K562 (cell line): ENCODE measurements around the gene TMEM154. TPM values are rescaled to one million over a fixed set of nuclear protein-coding genes. Genes with fewer than 3 reads are reported as not detected.

Experiments
- ATAC-seq: fragments of 200-7000 bp; cut with Tn5 transposase; 3 replicates; pipeline ENCODE4 v1.9.1; 2020; ENCODE audit warnings: moderate library complexity
- BruUV-seq: library from RNA; stranded (reverse); fragments of 400-500 nt; replicated peaks from 2 replicates; lab custom pipeline; 2021; lab: Mats Ljungman, UMichigan
- CTCF ChIA-PET: fragments of 300-600 bp; formaldehyde crosslinking; extraction: SDS; loops from one replicate; lab custom pipeline; 2021; ENCODE audit warnings: low intra/inter-chr PET ratio; lab: Yijun Ruan, JAX
- POLR2A ChIA-PET: fragments of 300-600, 350-650 bp; sonication (Branson Sonifier 250); formaldehyde crosslinking; extraction: SDS; loops from one replicate; lab custom pipeline; 2021; ENCODE audit warnings: antibody characterized with exemption, inconsistent platforms; lab: Yijun Ruan, JAX
- DNase-seq, 4 experiments: peaks; one replicate each; pipeline versions ENCODE4 v3.0.0 to v3.0.0-alpha.2; 2011 to 2018; ENCODE audit warnings: low spot score in 3 of 4, mixed read lengths in 3 of 4; ENCODE audit errors: extremely low read depth in 1 of 4
- FAIRE-seq: peaks from 2 replicates; lab custom pipeline; 2011; peaks lifted over from hg19 to GRCh38; lab: Jason Lieb, UNC
- H2AFZ ChIP-seq: 2 replicates; pipeline ENCODE4 v1.6.0; 2011; ENCODE audit warnings: low read depth, low read length, control low read depth, inconsistent platforms
- H3K27ac ChIP-seq: fragments of 200-600 bp; 3 replicates; pipeline ENCODE4 v1.8.0; 2011; ENCODE audit warnings: low read depth, mild to moderate bottlenecking, control low read depth, inconsistent platforms, low read length, moderate library complexity, mixed read lengths; ENCODE audit errors: extremely low read depth
- H3K27me3 ChIP-seq, 2 experiments: fragments of 300-600 bp in 1 of 2; 2 replicates in 1 of 2; 3 replicates in 1 of 2; pipeline versions ENCODE4 v1.6.0 to v1.8.0; 2011; ENCODE audit warnings: inconsistent platforms in 2 of 2, low read length in 2 of 2, mild to moderate bottlenecking in 1 of 2, mixed read lengths in 1 of 2, moderate library complexity in 1 of 2; ENCODE audit not compliant: control insufficient read depth in 2 of 2, insufficient read depth in 2 of 2
- H3K36me3 ChIP-seq: fragments of 300-600 bp; 3 replicates; pipeline ENCODE4 v1.8.0; 2011; ENCODE audit warnings: mild to moderate bottlenecking, low read length, inconsistent platforms; ENCODE audit not compliant: control insufficient read depth, insufficient read depth
- H3K4me1 ChIP-seq, 2 experiments: fragments of 200-600 bp in 1 of 2; replicated peaks in 1 of 2; 2 replicates in 1 of 2; 3 replicates in 1 of 2; pipeline versions ENCODE4 v1.5.1 to v1.8.0; 2011; ENCODE audit warnings: inconsistent platforms in 2 of 2, low read length in 2 of 2, mild to moderate bottlenecking in 1 of 2, mixed read lengths in 1 of 2, moderate library complexity in 1 of 2; ENCODE audit not compliant: control insufficient read depth in 2 of 2, insufficient read depth in 2 of 2
- H3K4me2 ChIP-seq: 2 replicates; pipeline ENCODE4 v1.6.1; 2011; ENCODE audit warnings: low read length, control low read depth, inconsistent platforms, mixed read lengths; ENCODE audit not compliant: insufficient read depth
- H3K4me3 ChIP-seq: fragments of 200-600 bp; sonication (generic), shearing (Covaris generic); 2 replicates; pipeline ENCODE4 v1.5.1; 2016; ENCODE audit warnings: control low read depth, inconsistent platforms
- H3K79me2 ChIP-seq: fragments of 200-600 bp; 3 replicates; pipeline ENCODE4 v1.8.0; 2011; ENCODE audit warnings: low read length, inconsistent platforms; ENCODE audit not compliant: control insufficient read depth, insufficient read depth
- H3K9ac ChIP-seq, 2 experiments: 2 replicates each; pipeline versions ENCODE4 v1.6.0 to v1.6.1; 2011; ENCODE audit warnings: low read depth in 2 of 2, low read length in 2 of 2, control low read depth in 1 of 2, inconsistent platforms in 1 of 2, mild to moderate bottlenecking in 1 of 2, mixed read lengths in 1 of 2; ENCODE audit not compliant: insufficient read depth in 1 of 2
- H3K9me1 ChIP-seq: one replicate; pipeline ENCODE4 v1.6.0; 2011; ENCODE audit warnings: inconsistent platforms, mild to moderate bottlenecking, low read length, moderate library complexity; ENCODE audit not compliant: control insufficient read depth, insufficient read depth
- H3K9me3 ChIP-seq: replicated peaks from 2 replicates; pipeline ENCODE4 v1.5.1; 2011; ENCODE audit warnings: low read depth, low read length, inconsistent platforms; ENCODE audit not compliant: control insufficient read depth, insufficient read depth
- H4K20me1 ChIP-seq: replicated peaks from 2 replicates; pipeline ENCODE4 v1.6.1; 2011; ENCODE audit warnings: low read length, inconsistent platforms, mixed read lengths; ENCODE audit not compliant: control insufficient read depth, insufficient read depth
- CHD2 ChIP-seq: IDR thresholded peaks from 2 replicates; pipeline ENCODE4 v1.6.1; 2011; ENCODE audit warnings: low read depth, low read length
- ETS2 ChIP-seq: IDR thresholded peaks from 2 replicates; pipeline ENCODE4 v1.6.1; 2016; ENCODE audit warnings: borderline replicate concordance, missing genetic modification characterization, mild to moderate bottlenecking, moderate library complexity, missing compliant biosample characterization; ENCODE audit not compliant: poor library complexity, severe bottlenecking
- NCOA2 ChIP-seq, 2 experiments: fragments of 450-650 bp; IDR thresholded peaks; 2 replicates each; pipeline ENCODE4 v1.6.1; 2018; ENCODE audit warnings: mild to moderate bottlenecking in 2 of 2, moderate library complexity in 1 of 2; ENCODE audit not compliant: partially characterized antibody in 2 of 2
- U2AF2 ChIP-seq: fragments of 200-400 bp; formaldehyde crosslinking; optimal IDR thresholded peaks from 2 replicates; pipeline ENCODE3; 2017; ENCODE audit warnings: low read depth, mild to moderate bottlenecking, low read length
- WGBS: fragments of 100-300 bp; shearing (Covaris generic); methylation state at CpG from one replicate; pipeline ENCODE4 v1.1.6; 2016; ENCODE audit warnings: low coverage, mixed read lengths; ENCODE audit not compliant: insufficient coverage; ENCODE audit errors: missing lambda C conversion rate; 5-methylcytosine and 5-hydroxymethylcytosine counted together
- in situ Hi-C: fragments of 300-500 bp; cut with MboI; formaldehyde crosslinking; loops from 4 replicates; pipeline ENCODE4 v1.15.0; 2018; ENCODE audit warnings: inconsistent platforms, mixed read lengths
- intact Hi-C: fragments of 100-400 bp; cut with micrococcal nuclease; formaldehyde crosslinking; loops from 2 replicates; pipeline ENCODE4 v1.14.2; 2022
- polyA plus RNA-seq, 8 experiments: library from polyadenylated mRNA; depleted of rRNA in 4 of 8; stranded (reverse) in 5 of 8; unstranded in 3 of 8; fragments of >200 nt; fragmentation: Nextera tagmentation in 2 of 8; fragmentation: Illumina TruSeq in 1 of 8; extraction: Ambion mirVana in 2 of 8; extraction: Trizol in 1 of 8; gene quantifications; 2 replicates each; pipeline versions ENCODE4 v1.2.1 to v1.2.3, GENCODE V29; 2011 to 2014; ENCODE audit warnings: inconsistent platforms in 1 of 8, missing spikeins in 1 of 8
- total RNA-seq, 7 experiments: library from RNA; depleted of rRNA in 6 of 7; stranded (reverse); fragments of >200 nt in 6 of 7; fragmentation: Illumina TruSeq in 2 of 7; extraction: Trizol in 2 of 7; gene quantifications; 2 replicates each; pipeline versions ENCODE4 v1.2.1 to v1.2.3, GENCODE V29; 2011 to 2021; ENCODE audit warnings: low replicate concordance in 1 of 7
- TF ChIP-seq, protein P1 (sequence below): fragments of 450-650 bp; IDR thresholded peaks from 2 replicates; pipeline ENCODE4 v1.6.1; 2014; ENCODE audit warnings: low read depth, mild to moderate bottlenecking, moderate library complexity, borderline replicate concordance
- TF ChIP-seq, protein P2 (sequence below), 2 experiments: fragments of 450-650 bp in 1 of 2; sonication (generic) in 1 of 2; formaldehyde crosslinking in 1 of 2; IDR thresholded peaks; 2 replicates each; pipeline versions ENCODE4 v1.7.1 to v1.9.0; 2016 to 2022; ENCODE audit warnings: inconsistent platforms in 1 of 2, mild to moderate bottlenecking in 1 of 2, missing genetic modification reagents in 1 of 2
- TF ChIP-seq, protein P3 (sequence below): fragments of 250-450 bp; sonication (Bioruptor Pico); IDR thresholded peaks from 2 replicates; pipeline ENCODE4 v1.4.0; 2020; ENCODE audit warnings: borderline replicate concordance

TMEM154 gene
- total and polyA plus RNA-seq, 9 of the 15 experiments (the other 6 are each of a cell fraction or from before 2014, with no cell fraction given) = 0.13 to 1.8 (median 0.58) TPM

DNA sequence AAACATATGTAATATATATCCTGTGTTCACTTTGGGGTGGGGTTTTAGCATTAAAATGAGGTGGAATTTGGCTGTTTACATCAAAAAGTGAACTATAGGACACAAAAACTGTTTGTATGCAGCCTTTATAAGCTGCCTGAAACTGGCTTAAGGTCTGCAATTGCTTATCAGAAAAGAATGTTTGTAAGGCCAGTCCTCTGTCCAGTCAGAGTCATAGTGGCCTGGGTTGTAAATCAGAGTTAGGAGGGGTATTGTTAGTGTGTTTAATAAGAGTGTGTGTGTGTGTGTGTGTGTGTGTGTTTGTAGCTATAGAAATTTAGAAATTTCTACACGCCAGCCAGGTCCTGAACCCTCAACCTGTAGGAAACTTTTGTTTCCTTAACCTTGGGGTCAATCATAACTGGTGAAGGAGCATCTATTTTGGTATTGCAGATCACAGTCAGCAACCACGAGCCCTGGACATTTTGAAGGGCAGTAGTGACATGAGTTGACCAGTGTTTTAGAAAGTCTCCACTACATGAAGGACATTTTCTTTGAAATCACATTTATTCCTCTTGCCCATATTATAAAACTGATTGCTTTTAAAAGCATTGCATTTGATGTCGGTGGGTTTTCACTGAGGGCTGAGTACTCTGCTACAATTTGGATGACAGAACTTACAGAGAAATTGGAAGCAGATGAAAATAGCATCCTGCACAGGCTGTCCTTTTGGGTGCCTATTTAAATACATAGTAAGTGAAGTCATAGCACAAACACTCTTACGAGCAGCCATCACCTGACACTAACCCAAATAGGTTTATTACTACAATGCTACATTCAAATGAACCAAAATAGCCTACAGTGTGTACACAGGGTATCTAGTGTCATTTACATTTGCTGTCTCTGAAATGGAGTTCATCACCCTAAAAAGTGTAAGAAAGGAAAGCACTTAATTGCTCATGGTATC, 11.2 kb upstream of the TMEM154 start:
- FAIRE-seq = no peak
- no peaks in the 10 kb centered on the region for H3K36me3 ChIP-seq
- DNase-seq = no peak
- POLR2A ChIA-PET = no interaction called here
- no peaks in the 10 kb centered on the region for H3K9me1 ChIP-seq
- no peak overlapping the region for H2AFZ ChIP-seq
- 1% methylated on average over 4 of the region's 4 CpGs for WGBS
- in situ Hi-C loops (no loop called here), intact Hi-C loops (no loop called here)
- H3K27ac ChIP-seq = no peak overlapping the region
- no peaks in the 10 kb centered on the region for H3K9me3 ChIP-seq
- ATAC-seq = no peak
- H3K9ac ChIP-seq = no peak overlapping the region
- peaks cover 4 to 25% of the 10 kb centered on the region in 2 experiments; a peak in 4 of 5 replicates for H3K27me3 ChIP-seq
- CTCF ChIA-PET = no interaction called here
- no peak overlapping the region for H3K4me2 ChIP-seq
- no peak overlapping the region for H3K4me3 ChIP-seq
- BruUV-seq = no TSS peak
- no peaks in the 10 kb centered on the region for H3K79me2 ChIP-seq
- no peaks in the 10 kb centered on the region; a peak in 1 of 5 replicates for H3K4me1 ChIP-seq
- H4K20me1 ChIP-seq = no peaks in the 10 kb centered on the region
- TF ChIP-seq CHD2 (no peak), NCOA2 (IDR thresholded peaks at IDR 0.05; ENCODE audit: partially characterized antibody in 2 of 2) (no peak), U2AF2 (no peak), ETS2 (tag) (no peak)
- TF ChIP-seq, protein P1, sequence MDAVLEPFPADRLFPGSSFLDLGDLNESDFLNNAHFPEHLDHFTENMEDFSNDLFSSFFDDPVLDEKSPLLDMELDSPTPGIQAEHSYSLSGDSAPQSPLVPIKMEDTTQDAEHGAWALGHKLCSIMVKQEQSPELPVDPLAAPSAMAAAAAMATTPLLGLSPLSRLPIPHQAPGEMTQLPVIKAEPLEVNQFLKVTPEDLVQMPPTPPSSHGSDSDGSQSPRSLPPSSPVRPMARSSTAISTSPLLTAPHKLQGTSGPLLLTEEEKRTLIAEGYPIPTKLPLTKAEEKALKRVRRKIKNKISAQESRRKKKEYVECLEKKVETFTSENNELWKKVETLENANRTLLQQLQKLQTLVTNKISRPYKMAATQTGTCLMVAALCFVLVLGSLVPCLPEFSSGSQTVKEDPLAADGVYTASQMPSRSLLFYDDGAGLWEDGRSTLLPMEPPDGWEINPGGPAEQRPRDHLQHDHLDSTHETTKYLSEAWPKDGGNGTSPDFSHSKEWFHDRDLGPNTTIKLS = no peak
- TF ChIP-seq, protein P2, sequence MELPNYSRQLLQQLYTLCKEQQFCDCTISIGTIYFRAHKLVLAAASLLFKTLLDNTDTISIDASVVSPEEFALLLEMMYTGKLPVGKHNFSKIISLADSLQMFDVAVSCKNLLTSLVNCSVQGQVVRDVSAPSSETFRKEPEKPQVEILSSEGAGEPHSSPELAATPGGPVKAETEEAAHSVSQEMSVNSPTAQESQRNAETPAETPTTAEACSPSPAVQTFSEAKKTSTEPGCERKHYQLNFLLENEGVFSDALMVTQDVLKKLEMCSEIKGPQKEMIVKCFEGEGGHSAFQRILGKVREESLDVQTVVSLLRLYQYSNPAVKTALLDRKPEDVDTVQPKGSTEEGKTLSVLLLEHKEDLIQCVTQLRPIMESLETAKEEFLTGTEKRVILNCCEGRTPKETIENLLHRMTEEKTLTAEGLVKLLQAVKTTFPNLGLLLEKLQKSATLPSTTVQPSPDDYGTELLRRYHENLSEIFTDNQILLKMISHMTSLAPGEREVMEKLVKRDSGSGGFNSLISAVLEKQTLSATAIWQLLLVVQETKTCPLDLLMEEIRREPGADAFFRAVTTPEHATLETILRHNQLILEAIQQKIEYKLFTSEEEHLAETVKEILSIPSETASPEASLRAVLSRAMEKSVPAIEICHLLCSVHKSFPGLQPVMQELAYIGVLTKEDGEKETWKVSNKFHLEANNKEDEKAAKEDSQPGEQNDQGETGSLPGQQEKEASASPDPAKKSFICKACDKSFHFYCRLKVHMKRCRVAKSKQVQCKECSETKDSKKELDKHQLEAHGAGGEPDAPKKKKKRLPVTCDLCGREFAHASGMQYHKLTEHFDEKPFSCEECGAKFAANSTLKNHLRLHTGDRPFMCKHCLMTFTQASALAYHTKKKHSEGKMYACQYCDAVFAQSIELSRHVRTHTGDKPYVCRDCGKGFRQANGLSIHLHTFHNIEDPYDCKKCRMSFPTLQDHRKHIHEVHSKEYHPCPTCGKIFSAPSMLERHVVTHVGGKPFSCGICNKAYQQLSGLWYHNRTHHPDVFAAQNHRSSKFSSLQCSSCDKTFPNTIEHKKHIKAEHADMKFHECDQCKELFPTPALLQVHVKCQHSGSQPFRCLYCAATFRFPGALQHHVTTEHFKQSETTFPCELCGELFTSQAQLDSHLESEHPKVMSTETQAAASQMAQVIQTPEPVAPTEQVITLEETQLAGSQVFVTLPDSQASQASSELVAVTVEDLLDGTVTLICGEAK (IDR thresholded peaks at IDR 0.05) = no peak
- TF ChIP-seq, protein P2 (CRISPR knock-in tag; IDR thresholded peaks at IDR 0.05) = no peak
- TF ChIP-seq, protein P3, sequence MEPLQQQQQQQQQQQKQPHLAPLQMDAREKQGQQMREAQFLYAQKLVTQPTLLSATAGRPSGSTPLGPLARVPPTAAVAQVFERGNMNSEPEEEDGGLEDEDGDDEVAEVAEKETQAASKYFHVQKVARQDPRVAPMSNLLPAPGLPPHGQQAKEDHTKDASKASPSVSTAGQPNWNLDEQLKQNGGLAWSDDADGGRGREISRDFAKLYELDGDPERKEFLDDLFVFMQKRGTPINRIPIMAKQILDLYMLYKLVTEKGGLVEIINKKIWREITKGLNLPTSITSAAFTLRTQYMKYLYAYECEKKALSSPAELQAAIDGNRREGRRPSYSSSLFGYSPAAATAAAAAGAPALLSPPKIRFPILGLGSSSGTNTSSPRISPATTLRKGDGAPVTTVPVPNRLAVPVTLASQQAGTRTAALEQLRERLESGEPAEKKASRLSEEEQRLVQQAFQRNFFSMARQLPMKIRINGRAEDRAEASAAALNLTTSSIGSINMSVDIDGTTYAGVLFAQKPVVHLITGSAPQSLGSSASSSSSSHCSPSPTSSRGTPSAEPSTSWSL (CRISPR knock-in tag) = no peak
